Amniotic epithelial cell (primary cell): Measurements from ENCODE around the gene CD276.

Experiments
- DNase-seq: peaks from one replicate; pipeline ENCODE4 v3.0.0-alpha.2; 2010; ENCODE audit warnings: low read depth

CD276 gene

DNA sequence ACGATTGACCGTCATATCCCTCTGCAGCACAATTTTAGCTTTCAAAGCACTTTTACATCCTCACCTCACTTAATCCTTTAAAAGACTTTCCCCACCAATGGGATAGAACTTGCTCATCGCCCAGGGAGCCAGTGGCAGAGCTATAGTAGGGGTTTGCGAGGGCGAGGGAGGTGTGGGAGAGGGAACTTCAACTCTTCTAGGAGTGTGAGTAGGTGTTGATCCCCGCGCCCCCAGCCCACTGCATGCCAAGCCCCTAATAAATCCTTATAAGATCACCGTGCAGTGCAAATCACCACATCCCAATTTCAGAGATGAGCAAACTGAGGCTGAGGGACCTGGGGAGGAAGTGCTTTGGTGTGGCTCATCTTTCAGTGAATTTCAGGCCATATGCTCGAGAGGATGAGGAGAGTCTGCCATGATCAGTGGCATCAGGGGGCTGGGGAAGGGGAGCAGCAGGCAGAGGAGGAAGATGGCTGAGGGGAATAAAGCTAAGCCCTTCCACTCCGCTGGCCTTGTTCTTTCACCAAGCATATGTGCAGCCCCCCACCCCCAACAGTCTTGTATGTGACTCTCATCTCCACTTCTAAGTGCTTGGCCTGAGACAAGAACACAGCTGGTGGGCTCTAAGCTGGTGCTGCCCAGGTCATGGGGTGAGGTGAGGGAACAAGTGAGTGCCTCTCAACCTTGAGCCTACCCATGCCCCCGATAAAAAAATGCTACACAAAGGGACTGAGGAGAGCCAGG, 63.8 kb downstream of the CD276 start:
- DNase-seq = no peak

DNA sequence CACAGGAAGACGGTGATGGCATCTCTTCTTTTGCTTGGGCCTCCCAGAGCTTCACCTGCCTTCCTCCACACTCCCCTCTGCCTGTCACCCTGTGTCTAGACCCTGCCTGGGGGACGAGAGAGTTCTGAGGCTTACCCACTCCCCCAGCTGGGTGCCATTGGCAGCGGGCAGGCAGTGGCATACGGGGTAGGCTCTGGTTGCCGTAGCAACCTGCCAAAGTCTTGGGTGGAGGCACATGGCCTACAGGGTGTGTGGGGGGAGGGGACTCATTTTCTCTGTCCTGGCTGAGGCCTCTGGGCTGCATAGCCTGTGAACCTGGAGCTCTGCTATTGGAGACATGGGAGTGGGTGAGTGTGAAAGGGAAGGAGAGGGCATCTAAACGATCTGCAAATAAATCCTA, 64.5 kb downstream of the CD276 start:
- no peak for DNase-seq

DNA sequence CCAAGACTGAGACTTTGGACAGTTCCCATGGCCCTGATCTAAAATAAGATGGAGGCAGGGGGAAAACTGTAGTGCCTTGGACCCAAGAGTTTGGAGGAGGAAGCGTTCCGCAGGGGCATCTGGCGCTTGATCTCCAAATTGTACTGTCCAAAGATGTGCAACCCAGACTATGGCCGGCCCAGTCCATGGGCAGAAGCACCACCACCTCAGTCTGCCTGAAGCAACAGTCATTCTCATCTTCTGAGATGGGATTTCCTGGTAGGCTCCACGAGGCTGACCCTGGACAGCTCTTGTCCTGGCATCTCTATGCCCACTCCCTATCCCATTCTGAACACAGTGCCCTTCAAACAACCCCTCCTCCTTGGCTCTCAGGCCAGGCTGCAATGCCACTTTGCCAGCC, 65.3 kb downstream of the CD276 start:
- no peak for DNase-seq

DNA sequence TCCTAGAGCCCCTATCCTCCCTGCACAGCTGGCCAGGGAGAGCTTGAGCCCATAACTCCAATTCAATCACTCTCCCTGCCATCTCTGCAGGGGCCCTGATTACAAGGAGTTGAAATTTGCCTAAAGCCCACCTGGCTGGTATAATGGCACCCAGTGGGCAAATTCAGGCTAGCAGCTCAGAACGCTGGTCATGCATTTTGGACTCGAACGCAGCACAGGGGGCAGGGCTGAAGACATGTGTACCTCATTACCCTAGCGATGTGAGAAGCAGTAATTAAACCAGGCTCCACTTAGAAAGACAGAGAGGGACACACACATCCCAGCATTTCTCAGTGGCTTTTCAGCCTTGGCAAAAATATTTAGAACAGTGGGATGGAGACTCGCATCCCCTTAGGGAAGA, 65.8 kb downstream of the CD276 start:
- no peak for DNase-seq

DNA sequence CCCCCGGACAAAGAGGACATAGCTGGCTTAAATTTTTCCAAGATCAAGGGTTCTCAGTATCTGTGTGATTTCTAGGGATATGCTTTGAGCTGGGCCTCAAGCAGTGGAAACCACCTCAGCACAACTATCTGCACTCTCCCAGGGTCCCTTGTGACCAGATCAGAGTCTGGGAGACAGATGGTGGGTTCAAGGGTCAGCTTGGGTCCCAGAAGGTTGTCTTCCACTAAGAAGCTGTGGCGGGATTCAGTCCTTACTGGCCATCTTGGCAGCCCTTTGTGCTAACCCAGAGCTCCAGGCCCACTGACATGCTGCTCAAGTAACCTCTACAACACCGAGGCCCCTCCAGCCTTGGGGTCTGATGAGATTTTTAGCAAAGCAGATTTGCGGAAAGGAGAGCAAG, 66.3 kb downstream of the CD276 start:
- DNase-seq = no peak

DNA sequence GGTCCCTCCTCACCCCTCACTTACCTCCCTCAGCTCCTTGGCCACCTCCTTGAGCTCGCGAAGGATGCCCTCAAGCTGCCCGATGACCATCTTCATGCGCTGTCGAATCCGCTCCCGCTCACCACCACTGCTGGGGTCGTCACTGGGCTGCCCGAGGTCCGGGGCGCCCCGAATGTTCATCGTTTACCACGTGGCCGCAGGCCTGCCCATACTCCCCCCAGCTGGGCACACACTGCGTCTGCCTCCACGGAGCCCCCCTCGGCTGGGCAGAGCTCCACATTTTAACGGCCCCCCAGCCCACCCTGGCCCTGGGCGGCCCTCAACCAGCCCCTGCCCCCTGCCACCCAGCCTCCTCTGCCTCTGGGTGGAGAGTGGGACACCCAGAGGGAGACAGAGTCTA, 66.8 kb downstream of the CD276 start:
- no peak for DNase-seq

DNA sequence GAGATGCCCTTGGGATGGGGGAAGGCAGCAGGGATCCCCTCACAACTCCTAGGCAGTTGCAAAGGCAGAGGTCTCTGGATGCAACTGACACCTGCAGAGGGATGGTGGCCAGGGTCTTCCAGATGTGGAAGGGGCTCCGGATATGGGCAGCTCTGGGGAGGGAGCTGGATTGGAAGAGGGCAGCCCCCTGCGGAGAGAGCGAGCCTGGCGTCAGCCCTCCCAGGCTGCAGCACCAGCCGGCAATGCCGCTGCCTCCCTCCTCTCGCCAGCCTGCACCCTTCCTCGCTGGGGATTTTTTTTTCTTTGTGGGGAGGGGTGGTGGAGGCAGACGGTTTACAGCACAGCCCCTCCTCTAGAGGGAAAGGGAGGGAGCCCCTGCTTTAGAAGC, 67.3 kb downstream of the CD276 start:
- DNase-seq = no peak

DNA sequence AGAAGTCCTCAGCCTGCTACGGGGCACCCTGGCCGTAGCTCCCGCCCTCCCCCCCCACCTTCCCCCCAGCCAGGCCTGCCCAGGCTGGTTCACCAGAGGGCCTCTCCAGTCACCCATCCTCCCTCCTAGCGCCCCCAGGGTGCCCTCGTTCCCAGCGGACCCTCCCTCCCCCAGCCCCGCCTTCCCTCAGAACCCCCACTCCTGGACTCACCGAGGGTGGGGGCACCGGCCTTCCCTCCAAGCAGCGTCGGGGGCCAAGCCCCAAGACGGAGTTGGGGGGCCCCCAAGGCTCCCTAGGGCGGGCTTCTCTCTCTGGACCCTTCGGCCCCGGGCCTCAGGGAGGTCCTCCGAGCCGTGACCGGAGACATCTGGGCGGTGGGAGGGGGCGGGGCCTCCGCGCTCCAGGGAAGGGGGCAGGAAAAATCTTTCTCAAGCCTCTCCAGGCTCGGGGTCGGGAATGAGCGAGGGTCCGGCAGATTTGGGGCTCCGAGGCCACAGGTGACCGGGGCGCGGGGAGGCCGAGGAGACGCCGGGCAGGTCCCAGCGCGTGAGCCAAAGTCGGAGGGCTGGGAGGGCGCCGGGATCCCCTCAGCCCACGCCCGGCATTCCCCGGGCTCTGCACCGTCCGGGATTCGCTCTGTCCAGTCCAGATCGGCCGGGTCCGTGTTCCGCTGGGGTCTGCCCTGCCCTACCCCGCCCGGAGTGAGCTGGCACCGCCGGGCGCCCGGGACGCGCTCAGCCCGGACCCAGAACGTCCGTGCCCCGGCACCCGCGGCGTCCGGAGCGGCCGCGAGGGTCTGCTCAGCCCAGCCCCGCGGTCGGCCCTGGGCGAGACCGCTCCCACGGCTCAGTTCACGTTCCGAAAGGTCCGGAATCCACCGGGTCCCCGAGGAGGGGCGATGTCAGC, 68.0 kb downstream of the CD276 start:
- DNase-seq = no peak

DNA sequence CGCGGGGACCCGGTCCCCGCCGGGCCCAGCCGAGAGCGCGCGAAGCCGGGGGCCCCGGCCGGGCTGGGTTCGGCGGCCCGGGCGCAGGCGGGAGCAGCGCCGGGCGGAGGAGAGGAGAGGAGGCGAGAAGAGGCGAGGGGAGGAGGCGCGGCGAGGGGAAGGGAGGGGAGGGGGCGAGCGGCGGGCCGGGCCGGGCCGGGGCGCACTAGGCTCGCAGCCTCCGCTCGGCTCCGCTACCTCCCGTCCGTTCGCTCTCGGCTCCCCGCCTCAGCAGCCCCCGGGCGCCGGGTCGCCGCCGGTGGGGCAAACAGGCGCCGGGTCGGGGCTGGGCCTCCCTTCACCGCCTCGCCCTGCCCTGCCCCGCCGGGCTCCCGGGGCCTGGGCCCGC, 68.6 kb downstream of the CD276 start:
- no peak for DNase-seq

DNA sequence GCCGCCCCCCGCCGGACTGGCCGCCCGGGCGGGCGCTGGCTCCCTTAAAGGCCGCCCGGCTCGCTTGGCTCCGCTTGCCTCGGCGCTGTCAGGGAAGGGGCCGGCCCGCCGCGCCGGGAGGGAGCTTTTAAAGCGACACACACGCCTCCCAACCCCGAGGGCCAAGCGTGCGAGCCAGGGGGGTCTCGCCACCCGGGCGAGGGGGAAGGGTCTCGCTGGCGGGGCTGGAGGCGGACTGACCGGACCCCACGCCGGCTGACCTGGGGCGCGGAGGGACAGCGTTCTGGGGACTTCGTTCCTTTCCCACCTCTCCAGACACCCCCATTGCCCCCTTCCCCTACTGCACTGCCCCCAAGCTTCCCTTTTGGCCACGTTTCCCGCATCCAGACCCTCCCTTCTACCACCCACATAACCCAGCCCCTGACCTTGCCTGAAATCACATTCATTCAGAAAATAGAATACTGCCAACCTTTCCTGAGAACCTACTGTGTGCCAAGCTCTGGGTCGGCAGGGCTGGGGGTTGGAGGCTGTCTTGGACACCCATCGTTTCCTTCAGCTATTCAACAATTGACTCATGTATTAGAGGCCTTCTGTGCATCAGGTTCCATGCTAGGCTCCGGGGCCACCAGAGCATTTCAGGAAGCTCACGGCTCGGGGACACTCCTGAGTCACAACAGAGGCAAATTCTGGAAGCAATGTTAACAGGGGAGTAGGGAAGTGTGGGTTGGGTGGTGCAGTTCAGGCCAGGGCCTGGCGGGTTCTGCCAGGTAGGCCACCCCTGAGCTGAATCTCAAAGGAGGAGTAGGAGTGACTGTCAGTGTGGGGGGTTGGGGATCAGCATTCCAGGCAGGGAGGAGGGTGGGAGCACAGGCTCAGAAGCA, 69.3 kb downstream of the CD276 start, which contains the start of gene INSYN1:
TSS of gene INSYN1 (minus strand) at position 102 of the 881 bp plus-strand sequence. CDS start 2,221 bp downstream, outside the sequence.
- peak; percentile 7 for DNase-seq

DNA sequence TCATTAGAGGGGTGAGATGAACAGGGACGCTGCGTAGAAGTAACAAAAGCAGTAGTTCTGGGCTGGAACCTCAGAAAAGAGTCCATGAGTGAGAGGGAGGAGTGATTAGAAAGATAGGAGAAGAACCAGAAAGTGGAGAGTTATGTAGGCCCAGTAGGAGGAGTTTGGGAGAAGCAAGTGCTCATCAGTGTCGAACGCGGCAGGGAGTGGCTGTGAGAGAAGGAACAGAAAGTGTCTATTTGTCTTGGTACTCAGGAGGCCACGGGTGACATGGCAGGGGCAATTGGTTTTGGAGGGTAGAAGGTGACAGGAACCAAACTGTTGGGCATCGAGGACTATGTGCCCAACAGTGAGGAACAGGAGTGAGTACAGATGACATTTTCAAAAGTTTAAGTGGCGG, 70.3 kb downstream of the CD276 start:
- DNase-seq = no peak

DNA sequence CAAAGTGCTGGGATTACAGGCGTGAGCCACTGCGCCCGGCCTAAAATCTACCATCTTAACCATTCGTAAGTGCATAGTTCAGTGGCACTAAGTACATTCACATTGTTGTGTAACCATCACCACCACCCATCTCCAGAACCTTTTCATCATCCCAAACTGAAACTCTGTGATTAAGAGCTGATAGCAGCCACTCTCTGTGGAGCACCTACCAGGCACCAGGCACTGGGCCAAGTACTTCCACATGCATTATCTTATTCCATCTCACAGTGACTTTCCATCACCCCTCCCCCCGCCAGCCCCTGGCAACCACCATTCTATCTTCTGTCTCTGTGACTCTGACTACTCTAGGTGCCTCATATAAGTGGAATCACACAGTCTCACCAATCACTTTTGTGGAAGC, 71.3 kb downstream of the CD276 start:
- peak; percentile 69 for DNase-seq

DNA sequence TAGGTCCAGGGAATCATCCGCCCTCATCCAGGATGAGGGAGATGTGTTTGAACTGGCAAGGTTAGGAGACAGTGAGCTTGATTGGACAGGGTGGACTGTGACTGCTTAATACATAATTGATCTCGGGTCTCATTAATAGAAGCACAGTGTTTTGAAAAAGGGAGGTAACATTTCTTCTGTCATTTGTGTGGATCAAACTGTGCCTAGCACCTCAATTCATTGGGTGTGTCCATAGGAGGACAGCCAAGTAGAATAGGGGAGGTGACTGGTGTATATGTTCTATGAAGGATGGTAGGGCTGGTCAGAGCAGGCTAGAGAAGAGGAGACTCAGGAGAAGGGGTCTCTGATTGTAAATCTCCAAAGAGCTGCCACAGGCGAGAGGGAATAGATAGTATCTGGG, 71.8 kb downstream of the CD276 start:
- no peak for DNase-seq

DNA sequence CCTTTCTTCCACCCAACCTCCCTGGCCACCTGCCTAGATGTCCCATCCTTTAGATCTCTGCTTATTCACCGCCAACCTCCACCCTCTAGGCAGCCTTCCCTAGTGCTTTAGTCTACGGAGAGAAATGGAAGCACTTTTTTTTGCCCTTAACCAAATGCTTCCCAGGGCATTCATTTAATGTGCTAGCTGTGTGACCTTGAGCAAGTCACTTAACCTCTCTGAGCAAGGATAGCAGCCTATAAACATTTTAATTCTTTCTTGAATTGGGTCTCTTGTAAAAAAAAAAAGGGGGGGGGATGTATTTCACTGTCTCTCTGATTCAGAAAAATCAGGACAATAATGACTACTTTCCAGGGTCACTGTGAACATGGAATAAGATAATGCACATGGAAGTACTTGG, 72.2 kb downstream of the CD276 start:
- DNase-seq = no peak

DNA sequence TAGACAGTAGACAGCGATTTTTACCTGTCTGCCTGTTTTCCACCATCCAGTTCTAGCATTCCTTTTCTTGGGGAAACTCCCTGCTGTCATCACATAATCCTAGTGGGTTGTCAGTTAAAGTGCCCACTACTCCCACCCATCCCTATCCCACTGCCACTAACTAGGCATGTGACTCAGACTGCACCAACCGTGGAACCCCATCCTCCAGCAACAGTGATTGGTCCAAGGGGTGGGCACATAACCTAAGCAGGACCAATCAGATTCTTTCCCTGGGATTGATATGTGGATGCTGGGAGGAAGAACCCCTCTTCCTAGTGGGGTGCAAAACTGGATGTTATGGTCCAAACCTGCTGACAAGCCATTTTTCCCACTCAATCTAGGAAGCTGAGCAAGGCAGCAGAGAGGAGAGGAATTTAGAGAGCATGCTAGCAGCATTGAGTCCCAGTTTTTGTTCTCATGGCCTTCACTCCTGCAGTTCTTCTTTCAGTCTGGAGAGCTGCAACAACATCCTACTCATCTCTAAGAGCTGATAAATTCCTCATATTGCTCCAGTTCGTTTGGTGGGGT, 72.8 kb downstream of the CD276 start:
- no peak for DNase-seq

DNA sequence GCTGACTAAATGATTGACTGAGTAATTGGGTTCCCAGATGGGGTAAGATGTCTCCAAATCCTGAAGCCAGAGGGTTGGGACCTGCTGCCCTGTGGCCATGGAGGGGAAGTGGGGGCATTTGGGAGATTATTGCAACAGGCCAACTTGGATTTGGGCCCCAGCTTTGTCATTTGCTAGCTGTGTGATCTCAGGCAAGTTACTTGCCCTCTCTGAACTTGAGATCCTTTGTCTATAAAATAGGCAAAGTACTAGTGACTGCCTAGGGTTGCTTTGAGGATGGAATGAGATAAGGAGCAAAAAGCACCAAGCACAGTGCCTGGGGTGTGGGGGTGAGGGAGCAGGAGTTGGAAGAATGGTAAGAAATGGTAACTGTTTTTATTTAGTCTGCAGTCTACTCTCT, 73.4 kb downstream of the CD276 start:
- no peak for DNase-seq

DNA sequence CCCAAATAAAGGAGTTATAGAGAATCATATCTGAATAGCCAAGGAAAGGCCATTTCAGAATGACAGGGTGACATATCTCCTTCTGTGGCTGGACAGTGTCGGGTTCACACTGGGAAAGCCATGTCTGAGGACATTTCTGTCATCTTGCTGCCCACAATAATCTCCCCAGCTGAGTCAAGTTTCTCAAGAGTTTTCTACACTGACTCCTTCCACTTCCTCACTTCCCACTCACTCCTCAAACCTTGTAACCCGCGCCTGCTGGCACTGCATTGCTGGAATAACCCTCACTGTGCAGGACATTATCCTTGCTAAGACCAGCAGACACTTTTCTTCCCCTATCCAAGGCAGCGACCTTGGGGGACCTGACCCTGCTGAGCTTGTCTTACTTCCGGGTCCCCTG, 74.3 kb downstream of the CD276 start:
- DNase-seq = peak; percentile 7

DNA sequence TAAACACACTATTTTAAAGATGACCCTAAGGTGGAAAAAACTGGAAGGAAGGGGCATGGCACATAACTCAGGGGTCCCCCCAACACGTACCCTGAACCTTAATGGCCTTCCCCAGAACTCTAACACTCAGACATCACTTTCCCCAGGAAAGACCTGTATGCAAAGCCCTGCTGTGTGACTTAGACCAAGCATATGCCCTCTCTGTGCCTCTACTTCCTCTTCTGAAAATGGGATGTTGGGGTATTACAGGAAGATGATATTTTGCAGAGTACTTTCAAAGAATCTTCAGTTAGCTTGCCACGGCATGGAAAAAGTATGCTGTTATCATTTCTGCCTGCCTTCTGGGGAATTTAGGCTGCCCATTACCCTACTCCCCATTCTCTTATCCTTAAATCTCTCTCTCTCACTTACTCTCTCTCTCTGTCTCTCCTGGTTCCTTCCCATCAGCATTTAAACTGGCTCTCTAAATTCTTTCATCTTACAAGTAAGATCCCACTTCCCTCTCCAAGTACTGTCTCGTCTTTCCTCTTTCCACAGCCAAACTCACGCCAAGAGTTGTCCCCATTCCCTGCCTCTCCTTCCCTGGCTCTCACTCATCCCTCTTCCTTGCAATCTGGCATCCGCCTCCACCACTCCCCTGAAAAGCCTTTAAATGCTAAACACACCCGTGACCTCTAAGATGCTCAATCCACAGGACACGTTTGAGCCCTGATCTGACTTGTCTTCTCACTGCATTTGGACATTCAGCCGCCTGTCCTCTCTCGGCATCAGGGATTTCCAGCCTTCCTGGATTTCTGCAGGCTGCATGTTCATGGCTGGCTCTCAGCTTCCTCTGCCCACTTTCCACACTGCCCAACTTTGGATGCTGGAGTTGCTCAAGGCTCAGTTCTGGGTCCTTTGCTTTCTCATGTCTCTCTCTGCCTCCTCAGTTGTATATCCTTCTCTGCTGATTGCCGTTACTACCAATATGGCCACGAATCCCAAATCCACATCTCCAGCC, 76.4 kb downstream of the CD276 start:
- peak; percentile 8 for DNase-seq

DNA sequence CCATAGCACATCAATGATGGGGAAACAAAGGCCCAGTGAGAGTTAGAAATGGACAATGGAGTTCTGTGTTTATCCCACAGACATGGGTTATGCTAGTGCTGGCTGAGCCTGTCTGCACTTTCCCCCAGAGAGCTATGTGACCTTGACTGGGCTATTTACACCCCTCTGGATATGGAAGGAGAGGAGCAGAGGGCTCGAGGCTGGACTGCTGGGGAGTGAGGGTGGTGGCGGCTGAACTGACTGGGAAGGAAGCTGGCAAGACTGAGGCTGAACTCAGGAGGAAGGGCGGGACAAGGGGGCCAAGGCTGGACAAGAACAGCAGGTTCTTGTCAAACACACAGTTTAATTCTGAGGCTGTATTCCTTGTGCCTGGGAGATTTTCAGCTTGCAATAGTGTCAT, 79.7 kb downstream of the CD276 start:
- DNase-seq = no peak
